OCI-LY7 (cell line): ENCODE measurements around the gene NUFIP1. TPM values are rescaled to one million over a fixed set of nuclear protein-coding genes. Genes with fewer than 3 reads are reported as not detected.

Experiments
- BruUV-seq: library from RNA; stranded (reverse); fragments of 400-500 nt; replicated peaks from 2 replicates; lab custom pipeline; 2021; lab: Mats Ljungman, UMichigan
- CTCF ChIA-PET: fragments of 300-600 bp; sonication (Branson Sonifier 250); formaldehyde crosslinking; loops from one replicate; lab custom pipeline; 2022; ENCODE audit warnings: antibody characterized with exemption; ENCODE audit not compliant: unreplicated experiment; lab: Charles Lee
- POLR2A ChIA-PET: fragments of 300-600 bp; sonication (Branson Sonifier 250); formaldehyde crosslinking; loops from one replicate; lab custom pipeline; 2022; ENCODE audit warnings: antibody characterized with exemption; lab: Charles Lee
- DNase-seq: peaks from one replicate; pipeline ENCODE4 v3.0.0-alpha.2; 2015; ENCODE audit warnings: low spot score
- H2AFZ ChIP-seq: fragments of 200-600 bp; sonication (generic), shearing (Covaris generic); 2 replicates; pipeline ENCODE4 v1.6.1; 2014; ENCODE audit warnings: mild to moderate bottlenecking, antibody characterized with exemption, low read length, moderate library complexity
- H3K27ac ChIP-seq: fragments of 200-600 bp; sonication (generic); 2 replicates; pipeline ENCODE4 v1.5.1; 2014; ENCODE audit warnings: mixed run types, low read depth, mild to moderate bottlenecking, moderate library complexity, low read length, inconsistent platforms; ENCODE audit not compliant: poor library complexity, severe bottlenecking
- H3K36me3 ChIP-seq: fragments of 200-600 bp; sonication (generic); 2 replicates; pipeline ENCODE4 v1.6.1; 2014; ENCODE audit warnings: mild to moderate bottlenecking, antibody characterized with exemption, low read length, moderate library complexity, mixed read lengths; ENCODE audit not compliant: insufficient read depth
- H3K4me1 ChIP-seq: fragments of 200-600 bp; sonication (generic); 2 replicates; pipeline ENCODE4 v1.5.1; 2014; ENCODE audit warnings: mild to moderate bottlenecking, low read length; ENCODE audit not compliant: insufficient read depth, poor library complexity, severe bottlenecking
- H3K4me2 ChIP-seq: fragments of 200-600 bp; sonication (generic); 2 replicates; pipeline ENCODE4 v1.6.1; 2014; ENCODE audit warnings: mild to moderate bottlenecking, low read length
- H3K4me3 ChIP-seq: fragments of 200-600 bp; sonication (generic); 2 replicates; pipeline ENCODE4 v1.5.1; 2014; ENCODE audit warnings: mild to moderate bottlenecking, low read depth, low read length; ENCODE audit not compliant: poor library complexity, severe bottlenecking
- H3K79me2 ChIP-seq: fragments of 200-600 bp; sonication (generic); 2 replicates; pipeline ENCODE4 v1.6.1; 2016; ENCODE audit warnings: low read depth, mild to moderate bottlenecking, low read length, moderate library complexity, mixed read lengths; ENCODE audit not compliant: insufficient read depth
- H3K9me2 ChIP-seq: fragments of 200-600 bp; sonication (generic); 2 replicates; pipeline ENCODE4 v1.6.1; 2016; ENCODE audit warnings: mild to moderate bottlenecking, low read length, mixed read lengths; ENCODE audit not compliant: insufficient read depth
- H3K9me3 ChIP-seq: fragments of 200-600 bp; sonication (generic); 2 replicates; pipeline ENCODE4 v1.6.1; 2014; ENCODE audit warnings: mild to moderate bottlenecking, mixed run types, low read length, mixed read lengths
- H4K20me1 ChIP-seq: fragments of 200-600 bp; sonication (generic); 2 replicates; pipeline ENCODE4 v1.6.1; 2014; ENCODE audit warnings: mild to moderate bottlenecking, antibody characterized with exemption, low read length, moderate library complexity, mixed read lengths; ENCODE audit not compliant: insufficient read depth
- EZH2phosphoT487 ChIP-seq: fragments of 200-600 bp; sonication (generic); IDR thresholded peaks from 2 replicates; pipeline ENCODE4 v1.6.1; 2018; ENCODE audit warnings: low read depth, borderline replicate concordance, mild to moderate bottlenecking, mixed run types, antibody characterized with exemption, low read length, moderate library complexity, mixed read lengths
- intact Hi-C: fragments of 100-400 bp; cut with micrococcal nuclease; formaldehyde crosslinking; loops from one replicate; pipeline ENCODE4 v1.10.0; 2022; ENCODE audit not compliant: unreplicated experiment
- total RNA-seq, 2 experiments: library from RNA; depleted of rRNA in 1 of 2; stranded (reverse); fragments of >200 nt in 1 of 2; shearing (Covaris generic) in 1 of 2; gene quantifications; 2 replicates each; pipeline ENCODE4 v1.2.3, GENCODE V29; 2014 to 2022
- TF ChIP-seq, protein P1 (sequence below): fragments of 200-600 bp; sonication (generic); conservative IDR thresholded peaks from 2 replicates; pipeline ENCODE4 v1.5.1; 2014; ENCODE audit warnings: mild to moderate bottlenecking, antibody characterized with exemption, low read length, moderate library complexity, mixed read lengths

NUFIP1 gene
- total RNA-seq, 2 experiments from 2014 or later: 6.8 to 11.4 TPM

DNA sequence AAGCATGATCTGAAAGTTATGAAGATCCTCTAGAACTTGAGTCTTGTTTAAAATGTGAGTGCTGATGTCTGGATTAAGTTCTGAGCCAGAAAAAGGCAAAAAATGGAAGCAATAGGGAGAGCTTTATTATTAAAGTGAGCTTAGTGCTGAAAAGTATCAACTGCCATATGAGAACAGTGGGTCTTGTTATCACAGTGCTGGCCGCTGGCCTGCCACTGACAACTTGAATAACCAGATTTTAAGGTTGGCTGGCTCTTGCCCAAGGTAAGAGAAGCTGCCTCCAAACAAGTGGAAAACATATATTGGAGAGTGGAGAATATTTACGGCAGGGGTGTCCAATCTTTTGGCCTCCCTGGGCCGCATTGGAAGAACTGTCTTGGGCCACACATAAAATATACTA lies 33.9 kb downstream of the NUFIP1 start:
- intact Hi-C loops: no loop called here
- Histone ChIP-seq H3K9me2 (no peaks in the 10 kb centered on the region), H3K9me3 (no peaks in the 10 kb centered on the region), H2AFZ (no peak overlapping the region), H4K20me1 (no peaks in the 10 kb centered on the region), H3K4me2 (no peak overlapping the region), H3K27ac (no peak overlapping the region), H3K4me3 (no peak overlapping the region), H3K36me3 (peaks cover 75% of the 10 kb centered on the region), H3K79me2 (no peaks in the 10 kb centered on the region), H3K4me1 (no peaks in the 10 kb centered on the region)
- no peak for DNase-seq
- TF ChIP-seq, protein P1, sequence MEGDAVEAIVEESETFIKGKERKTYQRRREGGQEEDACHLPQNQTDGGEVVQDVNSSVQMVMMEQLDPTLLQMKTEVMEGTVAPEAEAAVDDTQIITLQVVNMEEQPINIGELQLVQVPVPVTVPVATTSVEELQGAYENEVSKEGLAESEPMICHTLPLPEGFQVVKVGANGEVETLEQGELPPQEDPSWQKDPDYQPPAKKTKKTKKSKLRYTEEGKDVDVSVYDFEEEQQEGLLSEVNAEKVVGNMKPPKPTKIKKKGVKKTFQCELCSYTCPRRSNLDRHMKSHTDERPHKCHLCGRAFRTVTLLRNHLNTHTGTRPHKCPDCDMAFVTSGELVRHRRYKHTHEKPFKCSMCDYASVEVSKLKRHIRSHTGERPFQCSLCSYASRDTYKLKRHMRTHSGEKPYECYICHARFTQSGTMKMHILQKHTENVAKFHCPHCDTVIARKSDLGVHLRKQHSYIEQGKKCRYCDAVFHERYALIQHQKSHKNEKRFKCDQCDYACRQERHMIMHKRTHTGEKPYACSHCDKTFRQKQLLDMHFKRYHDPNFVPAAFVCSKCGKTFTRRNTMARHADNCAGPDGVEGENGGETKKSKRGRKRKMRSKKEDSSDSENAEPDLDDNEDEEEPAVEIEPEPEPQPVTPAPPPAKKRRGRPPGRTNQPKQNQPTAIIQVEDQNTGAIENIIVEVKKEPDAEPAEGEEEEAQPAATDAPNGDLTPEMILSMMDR: no peak
- BruUV-seq: no TSS peak
- ChIA-PET POLR2A (no interaction called here), CTCF (no interaction called here)

DNA sequence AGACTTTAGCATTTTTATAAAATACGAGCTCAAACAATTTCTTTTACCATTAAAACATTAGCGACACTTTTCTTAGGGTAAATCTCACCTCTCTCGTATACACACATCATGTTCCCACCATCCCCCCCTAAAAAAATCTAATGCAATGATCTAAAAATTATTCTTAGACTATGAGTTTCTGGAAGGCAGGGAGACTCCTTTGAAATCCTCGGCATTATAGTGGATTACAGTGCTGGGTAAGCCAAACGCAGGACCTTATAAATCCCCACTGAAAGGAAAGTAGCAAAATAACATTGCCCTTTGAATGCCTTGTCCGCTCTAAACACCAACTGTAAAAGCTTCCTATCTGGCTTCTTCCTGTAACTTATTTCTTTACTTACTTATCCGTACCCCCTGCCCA lies 35.0 kb downstream of the NUFIP1 start:
- Histone ChIP-seq H3K9me2 (no peaks in the 10 kb centered on the region), H3K79me2 (no peaks in the 10 kb centered on the region), H4K20me1 (no peaks in the 10 kb centered on the region), H3K27ac (no peak overlapping the region), H3K4me1 (no peaks in the 10 kb centered on the region), H2AFZ (no peak overlapping the region), H3K4me3 (no peak overlapping the region), H3K36me3 (peaks cover 78% of the 10 kb centered on the region), H3K9me3 (no peaks in the 10 kb centered on the region), H3K4me2 (no peak overlapping the region)
- no TSS peak for BruUV-seq
- POLR2A ChIA-PET: no interaction called here
- CTCF ChIA-PET: no interaction called here
- no peak for DNase-seq
- intact Hi-C loops: no loop called here
- TF ChIP-seq, protein P1: no peak
- TF ChIP-seq EZH2phosphoT487: no peak

DNA sequence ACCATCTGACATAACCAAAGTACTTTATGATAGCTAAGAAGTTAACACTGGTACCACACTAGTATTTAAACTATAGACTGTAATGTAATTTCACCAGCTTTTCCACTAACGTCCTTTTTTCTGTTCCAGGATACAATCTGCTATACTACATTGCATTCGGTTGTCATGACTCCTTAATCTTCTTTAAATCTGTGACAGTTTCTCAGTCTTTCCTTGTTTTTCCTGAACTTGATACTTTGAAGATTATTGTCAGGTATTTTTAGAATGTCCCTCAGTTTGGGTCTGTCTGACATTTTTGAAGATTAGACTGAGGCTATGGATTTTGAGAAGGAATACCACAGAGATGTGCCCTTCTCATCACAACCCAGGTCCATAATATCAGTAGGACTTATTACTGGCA lies 36.6 kb downstream of the NUFIP1 start:
- intact Hi-C loops: no loop called here
- no peaks in the 10 kb centered on the region for H3K9me2 ChIP-seq
- peaks cover 71% of the 10 kb centered on the region for H3K36me3 ChIP-seq
- H3K4me1 ChIP-seq: no peaks in the 10 kb centered on the region
- H3K4me3 ChIP-seq: no peak overlapping the region
- TF ChIP-seq, protein P1: no peak
- no peak for TF ChIP-seq EZH2phosphoT487
- no peaks in the 10 kb centered on the region for H3K79me2 ChIP-seq
- H2AFZ ChIP-seq: no peak overlapping the region
- no TSS peak for BruUV-seq
- no peak overlapping the region for H3K27ac ChIP-seq
- no peaks in the 10 kb centered on the region for H3K9me3 ChIP-seq
- no peaks in the 10 kb centered on the region for H4K20me1 ChIP-seq
- CTCF ChIA-PET: no interaction called here
- no peak for DNase-seq
- POLR2A ChIA-PET: interaction anchor here (0.6 kb wide), 2 partner anchors 299 to 356 kb away, joined by 3 to 4 read pairs; no protein-coding TSS in a partner anchor
- no peak overlapping the region for H3K4me2 ChIP-seq
